D721Med (cell line): ENCODE data around the gene MEGF6.
"Not testable (repeated sequence)": the region's sequence is repeated elsewhere in the genome, so short reads cannot be mapped to it uniquely, and the experiment has no call there.

Source experiments
- DNase-seq: peaks from one replicate; pipeline ENCODE4 v3.0.0; 2011; ENCODE audit warnings: low spot score; ENCODE audit not compliant: insufficient read length
- FAIRE-seq: peaks from 2 replicates; lab custom pipeline; 2011; peaks lifted over from hg19 to GRCh38; lab: Jason Lieb, UNC
- TF ChIP-seq, protein P1 (sequence below): IDR thresholded peaks from 2 replicates; pipeline ENCODE4 v1.5.1; 2012; ENCODE audit warnings: mild to moderate bottlenecking, control low read depth; ENCODE audit not compliant: insufficient read depth; ENCODE audit errors: missing control alignments

Gene MEGF6

DNA sequence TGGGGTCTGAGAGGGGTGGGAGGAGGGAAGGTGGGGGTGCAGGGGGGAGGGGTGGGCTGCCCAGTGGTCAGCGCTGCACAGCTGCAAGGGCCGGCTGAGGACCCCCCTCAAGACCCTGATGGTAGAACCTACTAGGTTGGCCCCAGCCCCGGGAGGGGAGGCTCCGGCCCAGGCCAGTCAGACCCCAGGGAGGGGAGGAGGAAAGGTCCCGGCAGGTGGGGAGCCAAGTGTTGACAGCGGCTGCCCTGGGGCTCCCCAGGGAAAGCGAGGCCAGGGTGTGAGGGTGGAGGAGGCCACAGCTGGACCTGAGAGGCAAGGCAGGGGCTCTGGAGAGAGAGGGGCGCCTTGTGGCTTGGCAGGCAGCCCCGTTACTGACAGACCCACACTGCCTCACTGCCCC, 31.1 kb downstream of the MEGF6 start:
- TF ChIP-seq, protein P1, sequence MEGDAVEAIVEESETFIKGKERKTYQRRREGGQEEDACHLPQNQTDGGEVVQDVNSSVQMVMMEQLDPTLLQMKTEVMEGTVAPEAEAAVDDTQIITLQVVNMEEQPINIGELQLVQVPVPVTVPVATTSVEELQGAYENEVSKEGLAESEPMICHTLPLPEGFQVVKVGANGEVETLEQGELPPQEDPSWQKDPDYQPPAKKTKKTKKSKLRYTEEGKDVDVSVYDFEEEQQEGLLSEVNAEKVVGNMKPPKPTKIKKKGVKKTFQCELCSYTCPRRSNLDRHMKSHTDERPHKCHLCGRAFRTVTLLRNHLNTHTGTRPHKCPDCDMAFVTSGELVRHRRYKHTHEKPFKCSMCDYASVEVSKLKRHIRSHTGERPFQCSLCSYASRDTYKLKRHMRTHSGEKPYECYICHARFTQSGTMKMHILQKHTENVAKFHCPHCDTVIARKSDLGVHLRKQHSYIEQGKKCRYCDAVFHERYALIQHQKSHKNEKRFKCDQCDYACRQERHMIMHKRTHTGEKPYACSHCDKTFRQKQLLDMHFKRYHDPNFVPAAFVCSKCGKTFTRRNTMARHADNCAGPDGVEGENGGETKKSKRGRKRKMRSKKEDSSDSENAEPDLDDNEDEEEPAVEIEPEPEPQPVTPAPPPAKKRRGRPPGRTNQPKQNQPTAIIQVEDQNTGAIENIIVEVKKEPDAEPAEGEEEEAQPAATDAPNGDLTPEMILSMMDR = no peak
- no peak for FAIRE-seq
- no peak for DNase-seq

DNA sequence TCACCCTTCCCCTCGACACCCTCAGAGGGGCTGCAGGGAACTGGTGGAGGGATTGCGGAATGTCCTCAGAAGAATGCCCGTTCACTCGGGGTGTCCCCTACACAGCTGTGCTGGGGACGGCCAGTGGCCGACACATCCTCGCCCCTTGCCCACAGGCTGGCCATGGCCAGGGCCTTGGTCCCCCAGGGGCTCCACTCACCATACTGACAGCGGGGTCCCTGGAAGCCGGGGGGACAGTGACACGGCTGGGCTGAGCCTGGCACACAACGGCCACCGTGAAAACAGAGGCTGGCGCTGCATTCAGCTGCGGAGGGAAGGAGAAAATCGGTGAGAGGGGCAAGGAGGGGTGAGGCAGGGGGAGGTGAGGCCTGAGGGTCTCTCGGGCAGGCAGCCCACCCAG, 31.7 kb downstream of the MEGF6 start:
- TF ChIP-seq, protein P1 = no peak
- DNase-seq (no peak), FAIRE-seq (no peak)

DNA sequence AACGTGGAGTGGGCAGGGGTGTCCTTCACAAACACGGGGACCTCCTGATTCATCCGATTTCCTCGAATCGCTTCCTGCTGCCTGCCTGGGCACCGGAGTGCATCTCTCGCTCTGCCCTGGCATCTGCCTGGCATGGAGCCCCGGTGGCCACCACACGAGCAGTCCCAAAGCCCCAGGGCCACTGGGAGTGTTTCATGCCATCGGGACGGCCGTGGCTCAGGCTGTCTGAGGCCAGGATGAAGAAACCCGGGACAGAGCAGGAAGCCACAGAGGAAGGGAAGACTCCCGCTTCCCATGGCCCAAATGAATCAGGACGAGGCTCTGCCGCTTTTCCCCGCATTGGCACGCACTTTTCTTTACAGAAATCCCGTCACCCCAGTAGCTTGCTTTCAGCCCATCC, 32.4 kb downstream of the MEGF6 start:
- FAIRE-seq (no peak), DNase-seq (no peak)
- TF ChIP-seq, protein P1 = no peak

DNA sequence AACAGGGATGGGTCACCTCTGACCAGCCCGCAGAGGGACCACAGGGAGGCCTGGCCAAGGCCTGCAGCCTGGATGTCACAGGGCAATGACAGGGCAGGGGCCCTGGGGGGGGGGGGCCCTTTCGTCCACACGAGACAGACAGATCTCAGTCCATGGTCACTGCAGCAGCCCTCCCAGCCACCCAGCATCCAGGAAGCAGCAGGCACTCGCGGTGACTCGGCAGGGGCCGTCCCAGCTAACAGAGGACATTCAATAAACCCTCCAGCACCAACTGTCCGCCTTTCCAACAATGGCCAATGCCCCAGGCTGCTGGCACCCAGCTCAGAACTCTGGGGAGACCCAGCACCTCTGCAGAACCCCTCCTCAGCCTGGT, 32.9 kb downstream of the MEGF6 start:
- no peak for DNase-seq
- FAIRE-seq = no peak
- TF ChIP-seq, protein P1 = no peak

DNA sequence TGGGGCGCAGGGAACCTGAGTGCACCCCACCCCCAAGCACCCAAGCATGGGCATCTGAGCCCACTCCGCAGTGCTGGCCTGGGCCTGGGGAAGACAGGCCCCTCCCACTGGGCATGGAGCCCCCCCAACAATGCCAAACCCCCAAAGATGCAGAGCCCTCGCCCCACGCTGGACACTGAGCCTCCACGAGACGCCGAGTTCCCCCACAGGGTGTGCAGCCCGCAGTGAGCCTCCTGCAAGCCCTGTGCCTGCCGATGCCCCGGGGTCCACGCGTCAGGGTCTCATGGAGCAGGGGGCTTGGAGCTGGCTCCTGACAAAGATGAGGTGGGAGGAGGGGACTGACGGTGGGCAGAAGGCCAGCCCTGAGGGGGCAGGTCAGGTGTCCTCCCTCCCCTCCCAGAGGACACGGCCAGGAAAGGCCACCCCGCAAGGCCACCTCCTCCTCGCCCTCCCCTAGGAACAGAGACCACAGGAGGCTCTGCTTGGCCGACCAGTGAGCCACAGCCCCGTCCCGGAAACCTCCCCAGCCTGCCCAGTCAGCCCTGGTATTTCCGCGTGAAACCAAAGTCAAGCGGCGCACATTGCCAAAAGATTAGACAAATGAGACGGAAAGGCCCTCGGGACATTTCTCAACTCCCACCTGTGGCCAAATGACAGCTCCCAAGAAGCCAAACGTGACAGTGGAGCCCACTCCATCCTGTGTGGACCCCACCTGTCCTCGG, 33.4 kb downstream of the MEGF6 start:
- TF ChIP-seq, protein P1 = no peak
- no peak for FAIRE-seq
- no peak for DNase-seq

DNA sequence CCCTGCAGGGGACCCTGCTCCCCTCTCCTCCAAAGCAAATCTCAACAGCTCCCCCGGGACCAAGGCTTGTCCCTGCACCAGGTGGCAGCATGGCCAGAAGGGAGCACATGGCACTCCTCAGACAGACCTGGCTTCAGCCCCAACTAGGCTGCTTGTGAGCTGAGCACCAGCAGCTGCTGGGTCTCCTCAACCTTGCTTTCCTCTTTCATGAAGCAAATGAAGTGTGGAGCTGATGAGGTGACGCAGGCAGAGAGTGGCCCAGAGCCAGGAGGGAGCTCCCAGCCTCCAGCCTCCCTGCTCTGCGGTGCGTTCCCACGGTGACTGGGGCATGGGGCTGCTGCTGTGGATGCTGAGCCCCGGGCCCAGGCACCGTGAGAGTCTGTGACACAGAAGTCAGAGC, 34.0 kb downstream of the MEGF6 start:
- FAIRE-seq (no peak), DNase-seq (no peak)
- TF ChIP-seq, protein P1 = no peak

DNA sequence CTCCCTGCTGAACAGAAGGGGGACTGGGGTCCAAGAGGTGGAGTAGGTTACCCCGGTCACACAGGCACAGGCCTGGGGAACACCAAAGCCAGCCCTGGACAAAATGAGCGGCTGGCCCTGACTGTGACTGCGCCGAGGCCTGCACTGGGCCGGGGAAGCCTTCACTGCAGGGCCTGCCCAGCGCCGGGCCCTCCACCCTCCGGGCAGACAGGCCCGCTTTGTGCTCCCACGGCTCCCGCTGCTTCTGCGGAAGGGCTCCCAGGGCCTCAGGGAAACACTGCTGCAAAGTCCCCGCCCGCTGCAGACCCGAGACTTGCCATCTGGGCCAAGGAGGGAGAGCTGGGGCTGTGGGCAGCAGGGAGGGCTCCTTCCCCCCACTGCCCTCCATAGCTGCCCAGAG, 35.3 kb downstream of the MEGF6 start:
- no peak for FAIRE-seq
- TF ChIP-seq, protein P1 = no peak
- no peak for DNase-seq

DNA sequence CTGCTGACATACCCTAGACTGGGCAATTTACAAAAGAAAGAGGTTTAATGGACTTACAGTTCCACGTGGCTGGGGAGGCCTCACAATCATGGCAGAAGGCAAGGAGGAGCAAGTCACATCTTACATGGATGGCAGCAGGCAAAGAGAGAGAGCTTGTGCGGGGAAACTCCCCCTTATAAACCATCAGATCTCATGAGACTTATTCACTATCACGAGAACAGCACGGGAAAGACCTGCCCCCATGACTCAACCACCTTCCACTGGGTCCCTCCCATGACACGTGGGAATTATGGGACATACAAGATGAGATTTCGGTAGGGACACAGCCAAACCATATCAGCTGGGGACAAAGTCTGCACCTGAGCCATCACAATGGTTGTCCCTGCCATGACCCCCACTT, 35.8 kb downstream of the MEGF6 start:
- not testable (repeated sequence) for DNase-seq, FAIRE-seq
